ENCODE data around the gene LILRB5. TPM values are rescaled to one million over a fixed set of nuclear protein-coding genes. Genes with fewer than 3 reads are reported as not detected.

Gene LILRB5
- total and polyA plus RNA-seq, 2 of the 8 experiments (the other 6 are each of a cell fraction or from before 2014, with no cell fraction given): 0.05 TPM; not detected in 1

DNA sequence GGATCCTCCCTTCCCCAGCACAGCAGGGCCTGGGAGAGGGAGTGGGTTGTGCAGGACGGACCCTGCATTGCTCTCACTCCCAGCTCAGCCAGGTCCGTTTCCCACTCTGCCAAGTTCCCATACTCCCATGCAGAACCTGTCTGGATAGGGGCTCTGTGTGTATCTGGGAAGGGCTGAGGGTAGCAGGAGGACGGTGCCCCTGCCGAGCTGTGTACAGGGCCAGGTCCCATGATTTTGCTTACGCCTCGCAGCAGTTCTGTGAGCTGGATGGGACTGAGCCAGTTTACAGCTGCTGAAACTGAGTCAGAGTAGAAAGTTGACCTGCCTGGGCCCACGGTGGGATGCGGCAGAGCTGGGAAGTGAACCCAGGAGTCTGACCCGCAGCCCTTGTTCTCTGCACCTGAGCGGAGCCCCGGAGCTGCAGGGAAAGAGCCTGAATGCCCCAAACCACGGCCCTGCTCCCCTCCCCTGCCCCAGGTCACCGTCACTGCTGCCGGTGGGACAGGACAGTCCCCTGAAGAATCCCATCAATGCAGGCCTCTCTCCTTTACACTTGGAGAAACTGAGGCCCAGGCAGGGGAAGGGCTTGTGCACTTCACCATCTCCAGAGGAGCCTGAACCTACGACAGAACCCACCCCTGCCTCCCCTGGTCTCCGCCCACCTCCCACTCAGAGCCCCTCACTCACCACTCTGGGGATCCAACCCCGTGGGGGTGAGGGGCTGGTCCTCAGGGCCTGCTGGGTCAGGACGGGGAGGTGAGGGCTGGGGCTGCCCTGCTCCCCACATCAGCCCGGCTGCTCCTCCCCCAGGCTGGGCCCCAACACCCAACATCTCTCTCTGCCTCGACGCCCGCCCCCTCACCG is 3.5 kb downstream of the LILRB5 start:
- H2BK120ac ChIP-seq (replicated peaks; ENCODE audit: low read depth, low read length): no peak overlapping the region
- no peak overlapping the region for H3K9ac ChIP-seq (replicated peaks in 1 of 4; ENCODE audit: extremely low read depth in 1 of 4, low read depth in 3 of 4, low read length in 3 of 4)
- H4K8ac ChIP-seq (ENCODE audit: extremely low read depth, insufficient read depth, low read length): no peak overlapping the region
- no peak overlapping the region for H3K14ac ChIP-seq (ENCODE audit: insufficient read length)
- no peak overlapping the region for H3K27ac ChIP-seq (ENCODE audit: low read depth, low read length)
- no peak overlapping the region for H3K23ac ChIP-seq (ENCODE audit: insufficient read length)
- no peak overlapping the region for H2AK5ac ChIP-seq (ENCODE audit: low read depth, low read length)
- FAIRE-seq: no peak
- H2BK15ac ChIP-seq (ENCODE audit: low read length): 0 out of 2 replicates have a peak overlapping the region, but pooled peaks have one; percentile 29
- H3K4ac ChIP-seq (replicated peaks; ENCODE audit: insufficient read length, low read depth, low read length): no peak overlapping the region
- H4K20me1 ChIP-seq (replicated peaks in 1 of 2; ENCODE audit: control insufficient read depth in 1 of 2, insufficient read depth in 2 of 2, low read length in 2 of 2): no peaks in the 10 kb centered on the region
- no peaks in the 10 kb centered on the region for H3K79me1 ChIP-seq (ENCODE audit: low read depth, low read length)
- no peak overlapping the region for H3K56ac ChIP-seq (replicated peaks; ENCODE audit: insufficient read length, low read depth, low read length)
- DNase-seq (ENCODE audit: low read depth in 1 of 2, low spot score in 2 of 2): no peak
- H3K27me3 ChIP-seq (replicated peaks in 1 of 4; ENCODE audit: control insufficient read depth in 3 of 4, extremely low read depth in 1 of 4, insufficient read depth in 3 of 4, low read length in 3 of 4): no peaks in the 10 kb centered on the region; a peak in 1 of 7 replicates
- peak overlapping the region; percentile 80; the same call in 1 of the 2 replicates for H2BK12ac ChIP-seq (ENCODE audit: low read depth, low read length)
- no peak overlapping the region for H3K4me2 ChIP-seq (ENCODE audit: insufficient read depth in 1 of 2, low read depth in 2 of 2, low read length in 2 of 2)
- H2BK20ac ChIP-seq (ENCODE audit: low read length): no peak overlapping the region
- no peak overlapping the region for H2BK5ac ChIP-seq (ENCODE audit: low read depth, low read length)
- POLR2A ChIA-PET (ENCODE audit: partially characterized antibody): interaction anchor here (1.0 to 2.2 kb wide), 3 partner anchors 49 to 84 kb away, joined by 3 to 9 read pairs (median 4); no protein-coding TSS in a partner anchor
- H3K4me1 ChIP-seq (replicated peaks in 1 of 4; ENCODE audit: control insufficient read depth in 3 of 4, insufficient read depth in 4 of 4, low read length in 3 of 4): peaks cover 0 to 13% (median 1%) of the 10 kb centered on the region in 4 experiments; a peak in 4 of 7 replicates
- no peak overlapping the region for H4K5ac ChIP-seq (ENCODE audit: insufficient read length, low read depth, low read length)
- no peak overlapping the region for H4K91ac ChIP-seq (replicated peaks; ENCODE audit: insufficient read length, low read length)
- H3K23me2 ChIP-seq (ENCODE audit: low read depth, low read length): no peaks in the 10 kb centered on the region
- no peaks in the 10 kb centered on the region for H3K36me3 ChIP-seq (ENCODE audit: control insufficient read depth in 2 of 4, insufficient read depth in 4 of 4, low read length in 3 of 4)
- WGBS, 2 experiments (ENCODE audit: extremely low coverage in 1 of 2, insufficient coverage in 1 of 2, insufficient read length in 1 of 2, insufficient replicate concordance in 2 of 2, low coverage in 1 of 2, low lambda C conversion rate in 2 of 2, missing lambda C conversion rate in 1 of 2): 94% methylated on average over 18 of the region's 23 CpGs; no CpG with 5 or more reads in 1 of the 2 experiments
- CTCF ChIA-PET (ENCODE audit: partially characterized antibody): interaction anchor here (0.9 to 1.1 kb wide), 3 partner anchors 12 to 101 kb away, joined by 3 to 8 read pairs (median 3); no protein-coding TSS in a partner anchor
- no peaks in the 10 kb centered on the region for H3K79me2 ChIP-seq (ENCODE audit: control insufficient read depth in 1 of 2, insufficient read depth in 2 of 2, low read length in 2 of 2)
- H2AFZ ChIP-seq (ENCODE audit: low read length): no peak overlapping the region; the same call in 1 of the 2 replicates
- no peak overlapping the region for H3K4me3 ChIP-seq (ENCODE audit: extremely low read depth in 1 of 4, insufficient read depth in 2 of 4, low read depth in 3 of 4, low read length in 4 of 4)
- no peak overlapping the region for H3K18ac ChIP-seq (ENCODE audit: extremely low read depth, low read length)
- no peaks in the 10 kb centered on the region for H3K9me3 ChIP-seq (ENCODE audit: insufficient read depth in 2 of 2, low read depth in 1 of 2, low read length in 1 of 2)
- TF ChIP-seq TAF1 (IDR thresholded peaks at IDR 0.05; ENCODE audit: low read depth, low read length) (no peak), GABPA (IDR thresholded peaks at IDR 0.05; ENCODE audit: borderline replicate concordance, insufficient read depth, low read length) (no peak), SP4 (IDR thresholded peaks at IDR 0.05; ENCODE audit: low read length) (no peak), KDM5A (IDR thresholded peaks at IDR 0.05; ENCODE audit: low read length) (no peak), MAFK (IDR thresholded peaks at IDR 0.05; ENCODE audit: low read depth, low read length) (no peak), BRCA1 (IDR thresholded peaks at IDR 0.05; ENCODE audit: low read depth, low read length) (no peak), CHD2 (IDR thresholded peaks at IDR 0.05; ENCODE audit: low read length) (no peak), NANOG (IDR thresholded peaks at IDR 0.05; ENCODE audit: insufficient read depth, low read depth, low read length, poor library complexity, severe bottlenecking) (no peak), POU5F1 (IDR thresholded peaks at IDR 0.05; ENCODE audit: low read depth, low read length) (no peak)
- TF ChIP-seq, protein P1, sequence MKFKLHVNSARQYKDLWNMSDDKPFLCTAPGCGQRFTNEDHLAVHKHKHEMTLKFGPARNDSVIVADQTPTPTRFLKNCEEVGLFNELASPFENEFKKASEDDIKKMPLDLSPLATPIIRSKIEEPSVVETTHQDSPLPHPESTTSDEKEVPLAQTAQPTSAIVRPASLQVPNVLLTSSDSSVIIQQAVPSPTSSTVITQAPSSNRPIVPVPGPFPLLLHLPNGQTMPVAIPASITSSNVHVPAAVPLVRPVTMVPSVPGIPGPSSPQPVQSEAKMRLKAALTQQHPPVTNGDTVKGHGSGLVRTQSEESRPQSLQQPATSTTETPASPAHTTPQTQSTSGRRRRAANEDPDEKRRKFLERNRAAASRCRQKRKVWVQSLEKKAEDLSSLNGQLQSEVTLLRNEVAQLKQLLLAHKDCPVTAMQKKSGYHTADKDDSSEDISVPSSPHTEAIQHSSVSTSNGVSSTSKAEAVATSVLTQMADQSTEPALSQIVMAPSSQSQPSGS (IDR thresholded peaks at IDR 0.05; ENCODE audit: low read length): no peak

Measured in H1 (cell line).